GM21528 (cell line): ENCODE results near the gene SENP3.

ENCODE experiments used
- ATAC-seq: cut with Tn5 transposase; IDR thresholded peaks from one replicate; pipeline ENCODE4 v1.9.1; 2021; ENCODE audit warnings: mild to moderate bottlenecking, moderate library complexity; ENCODE audit not compliant: unreplicated experiment, low FRiP score

Gene SENP3

DNA sequence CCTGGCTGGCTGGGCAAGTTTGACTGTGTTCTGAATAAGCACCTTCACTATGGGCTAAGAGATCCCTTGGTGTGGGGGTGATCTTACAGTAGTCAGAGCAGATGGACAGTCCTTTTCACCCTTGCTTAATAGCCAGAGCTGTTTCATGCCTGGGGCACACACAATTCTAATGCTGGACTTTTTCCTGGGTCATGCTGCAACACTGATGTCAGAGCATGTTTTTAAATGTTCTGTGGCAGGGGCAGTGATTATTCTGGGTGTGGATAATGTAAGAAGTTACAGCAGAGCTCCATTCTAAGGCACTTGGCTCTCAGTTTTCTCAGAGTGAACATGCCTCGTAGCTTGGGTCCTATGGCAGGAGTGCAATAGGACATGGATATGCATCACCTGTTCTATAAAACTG, 13.8 kb downstream of the SENP3 start:
- ATAC-seq: no peak

DNA sequence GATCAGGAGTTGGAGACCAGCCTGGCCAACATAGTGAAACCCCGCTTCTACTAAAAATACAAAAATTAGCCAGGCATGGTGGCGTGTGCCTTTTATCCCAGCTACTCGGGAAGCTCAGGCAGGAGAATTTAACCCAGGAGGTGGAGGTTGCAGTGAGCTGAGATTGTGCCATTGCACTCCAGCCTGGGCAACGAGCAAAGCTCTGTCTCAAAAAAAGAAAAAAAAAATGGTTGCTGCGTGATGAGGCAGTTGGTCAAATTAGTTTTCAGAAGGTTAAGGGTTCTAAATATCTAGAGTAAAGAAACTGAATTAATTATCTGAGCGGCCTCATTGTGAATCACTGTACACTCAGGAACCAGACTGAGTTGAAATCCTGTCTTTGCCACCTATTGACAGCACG, 14.2 kb downstream of the SENP3 start:
- no peak for ATAC-seq

DNA sequence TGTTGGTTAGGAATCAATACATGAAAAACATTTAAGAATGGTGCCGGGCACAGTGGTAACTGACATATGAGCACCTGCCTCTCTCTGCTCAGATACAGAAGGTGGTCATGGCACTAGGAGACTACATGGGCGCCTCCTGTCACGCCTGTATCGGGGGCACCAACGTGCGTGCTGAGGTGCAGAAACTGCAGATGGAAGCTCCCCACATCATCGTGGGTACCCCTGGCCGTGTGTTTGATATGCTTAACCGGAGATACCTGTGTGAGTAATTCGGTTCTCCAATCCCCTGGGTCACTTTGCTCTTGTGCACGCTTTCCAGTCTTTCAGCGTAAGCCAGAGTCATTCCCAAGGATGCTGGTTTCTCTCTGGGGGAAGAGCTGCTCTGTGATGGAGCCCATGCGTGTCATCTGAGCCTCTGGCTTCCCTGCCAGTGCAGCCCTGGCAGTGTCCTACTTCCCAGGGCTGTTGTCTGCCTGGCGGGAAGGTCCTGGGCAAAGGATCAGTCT, 14.8 kb downstream of the SENP3 start:
- no peak for ATAC-seq

DNA sequence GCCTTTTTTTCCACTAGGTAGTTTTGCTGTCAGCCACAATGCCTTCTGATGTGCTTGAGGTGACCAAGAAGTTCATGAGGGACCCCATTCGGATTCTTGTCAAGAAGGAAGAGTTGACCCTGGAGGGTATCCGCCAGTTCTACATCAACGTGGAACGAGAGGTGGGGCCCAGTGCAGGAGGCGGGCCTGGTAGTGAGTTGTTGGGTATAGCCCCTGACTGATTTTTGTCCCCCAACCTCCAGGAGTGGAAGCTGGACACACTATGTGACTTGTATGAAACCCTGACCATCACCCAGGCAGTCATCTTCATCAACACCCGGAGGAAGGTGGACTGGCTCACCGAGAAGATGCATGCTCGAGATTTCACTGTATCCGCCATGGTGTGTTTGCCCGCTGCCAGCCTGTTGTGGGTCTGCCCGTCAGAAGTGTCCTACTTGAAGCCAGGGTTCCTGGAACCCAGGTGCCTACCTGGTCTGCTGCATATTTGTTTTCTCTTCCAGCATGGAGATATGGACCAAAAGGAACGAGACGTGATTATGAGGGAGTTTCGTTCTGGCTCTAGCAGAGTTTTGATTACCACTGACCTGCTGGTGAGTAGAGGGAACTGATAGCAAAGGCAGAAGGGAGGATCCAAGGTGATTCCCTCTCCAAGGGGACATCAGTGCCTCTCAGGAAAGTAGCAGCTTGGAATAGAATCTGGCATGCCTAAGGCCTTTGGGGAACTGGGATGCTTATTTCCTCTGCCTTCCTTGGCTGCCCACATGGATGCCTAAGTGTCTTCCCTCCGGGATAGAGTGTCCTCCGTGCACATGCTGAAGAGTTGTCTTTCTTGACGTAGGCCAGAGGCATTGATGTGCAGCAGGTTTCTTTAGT, 15.8 kb downstream of the SENP3 start:
- no peak for ATAC-seq

DNA sequence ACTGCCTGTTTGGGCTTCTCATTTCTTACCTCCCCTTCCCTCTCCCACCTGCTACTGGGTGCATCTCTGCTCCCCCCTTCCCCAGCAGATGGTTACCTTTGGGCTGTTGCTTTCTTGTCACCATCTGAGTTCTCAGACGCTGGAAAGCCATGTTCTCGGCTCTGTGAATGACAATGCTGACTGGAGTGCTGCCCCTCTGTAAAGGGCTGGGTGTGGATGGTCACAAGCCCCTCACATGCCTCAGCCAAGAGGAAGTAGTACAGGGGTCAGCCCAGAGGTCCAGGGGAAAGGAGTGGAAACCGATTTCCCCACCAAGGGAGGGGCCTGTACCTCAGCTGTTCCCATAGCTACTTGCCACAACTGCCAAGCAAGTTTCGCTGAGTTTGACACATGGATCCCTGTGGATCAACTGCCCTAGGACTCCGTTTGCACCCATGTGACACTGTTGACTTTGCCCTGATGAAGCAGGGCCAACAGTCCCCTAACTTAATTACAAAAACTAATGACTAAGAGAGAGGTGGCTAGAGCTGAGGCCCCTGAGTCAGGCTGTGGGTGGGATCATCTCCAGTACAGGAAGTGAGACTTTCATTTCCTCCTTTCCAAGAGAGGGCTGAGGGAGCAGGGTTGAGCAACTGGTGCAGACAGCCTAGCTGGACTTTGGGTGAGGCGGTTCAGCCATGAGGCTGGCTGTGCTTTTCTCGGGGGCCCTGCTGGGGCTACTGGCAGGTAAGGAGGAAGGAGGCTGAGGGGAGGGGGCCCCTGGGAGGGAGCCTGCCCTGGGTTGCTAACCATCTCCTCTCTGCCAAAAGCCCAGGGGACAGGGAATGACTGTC, 17.5 kb downstream of the SENP3 start, which contains the start of gene CD68:
TSS of gene CD68 (plus strand) at position 638 of the 833 bp plus-strand sequence. CDS start at position 678, 40 bp downstream.
- ATAC-seq: no peak

DNA sequence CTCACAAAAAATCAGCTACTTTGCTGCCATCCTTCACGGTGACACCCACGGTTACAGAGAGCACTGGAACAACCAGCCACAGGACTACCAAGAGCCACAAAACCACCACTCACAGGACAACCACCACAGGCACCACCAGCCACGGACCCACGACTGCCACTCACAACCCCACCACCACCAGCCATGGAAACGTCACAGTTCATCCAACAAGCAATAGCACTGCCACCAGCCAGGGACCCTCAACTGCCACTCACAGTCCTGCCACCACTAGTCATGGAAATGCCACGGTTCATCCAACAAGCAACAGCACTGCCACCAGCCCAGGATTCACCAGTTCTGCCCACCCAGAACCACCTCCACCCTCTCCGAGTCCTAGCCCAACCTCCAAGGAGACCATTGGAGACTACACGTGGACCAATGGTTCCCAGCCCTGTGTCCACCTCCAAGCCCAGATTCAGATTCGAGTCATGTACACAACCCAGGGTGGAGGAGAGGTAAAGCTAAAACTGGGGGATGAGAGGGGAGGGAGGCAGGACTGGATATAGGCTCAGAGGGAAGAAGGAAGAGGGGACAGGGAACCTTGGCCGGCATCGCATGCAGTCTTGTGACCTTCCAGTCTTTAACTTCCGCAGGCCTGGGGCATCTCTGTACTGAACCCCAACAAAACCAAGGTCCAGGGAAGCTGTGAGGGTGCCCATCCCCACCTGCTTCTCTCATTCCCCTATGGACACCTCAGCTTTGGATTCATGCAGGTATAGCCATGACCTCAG, 18.3 kb downstream of the SENP3 start:
- ATAC-seq: no peak

DNA sequence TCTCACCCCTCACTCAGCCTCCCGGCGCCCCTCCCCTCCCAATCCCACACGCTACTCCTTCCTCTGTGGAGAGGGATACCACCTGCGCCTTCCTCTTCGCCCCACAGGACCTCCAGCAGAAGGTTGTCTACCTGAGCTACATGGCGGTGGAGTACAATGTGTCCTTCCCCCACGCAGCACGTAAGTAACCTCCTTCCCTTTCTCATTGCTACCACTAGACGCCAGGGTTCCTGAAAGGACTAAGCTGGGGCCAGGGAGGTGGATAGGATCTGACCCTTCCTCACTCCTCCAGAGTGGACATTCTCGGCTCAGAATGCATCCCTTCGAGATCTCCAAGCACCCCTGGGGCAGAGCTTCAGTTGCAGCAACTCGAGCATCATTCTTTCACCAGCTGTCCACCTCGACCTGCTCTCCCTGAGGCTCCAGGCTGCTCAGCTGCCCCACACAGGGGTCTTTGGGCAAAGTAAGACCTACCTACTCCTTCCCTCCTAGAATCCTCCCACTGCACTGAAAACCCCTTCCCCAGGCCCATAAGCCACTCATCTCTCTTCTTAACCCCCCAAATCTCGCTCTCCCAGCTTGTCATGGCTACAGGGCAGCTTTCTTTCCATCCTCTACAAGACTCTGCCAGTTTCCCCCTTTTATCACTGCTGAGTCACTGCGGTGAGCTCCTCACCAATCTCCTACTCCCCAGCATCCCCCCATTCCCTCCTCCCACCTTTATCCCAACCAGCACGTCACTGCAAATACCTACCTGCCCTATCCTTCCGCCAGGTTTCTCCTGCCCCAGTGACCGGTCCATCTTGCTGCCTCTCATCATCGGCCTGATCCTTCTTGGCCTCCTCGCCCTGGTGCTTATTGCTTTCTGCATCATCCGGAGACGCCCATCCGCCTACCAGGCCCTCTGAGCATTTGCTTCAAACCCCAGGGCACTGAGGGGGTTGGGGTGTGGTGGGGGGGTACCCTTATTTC, 19.2 kb downstream of the SENP3 start:
- ATAC-seq: no peak

DNA sequence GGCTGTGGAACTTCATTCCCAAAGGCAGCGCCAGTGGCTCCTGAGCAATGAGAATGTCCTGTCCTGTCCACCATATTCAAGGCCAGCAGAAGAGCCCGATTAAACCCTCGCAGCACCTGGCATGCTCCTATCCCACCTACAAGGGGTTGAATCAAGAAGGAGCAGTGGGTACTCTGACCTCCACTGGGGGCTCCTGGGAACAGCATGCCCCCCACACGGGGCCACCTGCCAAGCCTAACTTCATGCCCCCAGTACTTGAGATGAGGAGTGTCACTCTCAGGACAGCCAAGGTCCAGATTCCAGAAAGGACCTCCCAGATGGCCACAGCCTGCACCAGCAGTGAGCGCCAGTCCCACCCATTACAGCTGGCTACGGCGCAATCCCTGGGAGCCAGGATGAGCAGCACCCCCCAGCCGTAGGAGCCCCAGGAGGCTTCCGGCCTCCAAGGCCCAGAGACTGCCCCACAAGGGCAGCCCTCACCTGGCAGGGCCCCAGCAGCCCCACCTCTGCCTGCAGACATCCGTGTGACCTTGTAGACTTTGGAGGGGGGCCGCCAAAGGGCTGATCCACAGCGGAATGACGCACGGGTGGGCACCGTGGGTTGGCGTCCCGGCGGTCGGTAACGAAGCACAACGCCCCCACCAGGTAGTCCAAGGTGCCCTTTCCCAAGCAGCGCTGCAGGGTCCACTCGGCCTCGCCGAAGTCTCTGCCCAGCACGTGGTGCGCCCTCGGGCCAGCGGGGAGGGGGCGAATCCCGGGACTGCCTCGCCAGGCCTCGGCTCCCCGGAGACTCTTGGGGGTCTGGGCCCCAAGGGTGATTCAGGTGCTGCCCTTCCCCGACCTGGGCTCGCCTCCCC, 20.9 kb downstream of the SENP3 start:
- no peak for ATAC-seq

DNA sequence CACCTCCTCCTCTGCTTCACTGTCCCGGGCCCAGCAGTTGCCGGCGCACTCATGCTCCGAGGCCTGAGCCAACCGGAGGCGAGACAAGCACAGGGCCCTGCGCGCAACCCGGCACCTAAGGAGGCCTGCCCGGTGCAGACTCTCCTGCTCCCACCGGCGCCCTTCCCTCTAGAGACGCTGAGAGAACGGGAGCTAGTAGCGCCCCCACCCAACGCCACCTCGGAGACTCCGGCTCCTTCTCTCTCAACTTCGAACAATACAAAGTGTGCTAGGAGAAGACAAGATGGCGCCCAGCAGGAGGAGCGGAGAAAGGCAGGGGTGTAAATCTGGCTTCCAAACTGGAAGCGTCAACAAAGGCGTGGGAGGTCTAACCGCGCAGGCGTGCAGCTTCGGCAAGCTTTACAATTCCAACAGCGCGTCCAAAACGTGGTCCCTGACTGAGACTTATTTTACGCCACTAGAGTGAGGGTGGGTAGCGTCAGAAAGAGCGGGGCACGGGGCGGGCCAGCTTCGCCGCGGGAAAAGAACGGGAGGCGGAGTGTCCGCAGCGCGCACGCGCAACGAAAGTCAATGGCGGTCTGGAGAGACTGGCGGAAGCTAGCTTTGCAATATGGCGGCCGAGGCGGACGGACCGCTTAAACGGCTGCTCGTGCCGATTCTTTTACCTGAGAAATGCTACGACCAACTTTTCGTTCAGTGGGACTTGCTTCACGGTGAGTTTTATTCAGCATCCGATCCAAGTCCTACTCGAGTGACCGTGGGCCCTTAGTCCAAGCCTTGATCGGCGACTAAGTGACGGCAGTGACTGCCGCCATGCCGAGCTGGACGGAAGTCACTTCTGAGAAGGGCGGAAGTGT, 21.8 kb downstream of the SENP3 start, which contains the start of gene MPDU1:
TSS of gene MPDU1 (plus strand) at position 600 of the 857 bp plus-strand sequence. CDS start at position 611, 11 bp downstream.
- peak; percentile 68 for ATAC-seq

DNA sequence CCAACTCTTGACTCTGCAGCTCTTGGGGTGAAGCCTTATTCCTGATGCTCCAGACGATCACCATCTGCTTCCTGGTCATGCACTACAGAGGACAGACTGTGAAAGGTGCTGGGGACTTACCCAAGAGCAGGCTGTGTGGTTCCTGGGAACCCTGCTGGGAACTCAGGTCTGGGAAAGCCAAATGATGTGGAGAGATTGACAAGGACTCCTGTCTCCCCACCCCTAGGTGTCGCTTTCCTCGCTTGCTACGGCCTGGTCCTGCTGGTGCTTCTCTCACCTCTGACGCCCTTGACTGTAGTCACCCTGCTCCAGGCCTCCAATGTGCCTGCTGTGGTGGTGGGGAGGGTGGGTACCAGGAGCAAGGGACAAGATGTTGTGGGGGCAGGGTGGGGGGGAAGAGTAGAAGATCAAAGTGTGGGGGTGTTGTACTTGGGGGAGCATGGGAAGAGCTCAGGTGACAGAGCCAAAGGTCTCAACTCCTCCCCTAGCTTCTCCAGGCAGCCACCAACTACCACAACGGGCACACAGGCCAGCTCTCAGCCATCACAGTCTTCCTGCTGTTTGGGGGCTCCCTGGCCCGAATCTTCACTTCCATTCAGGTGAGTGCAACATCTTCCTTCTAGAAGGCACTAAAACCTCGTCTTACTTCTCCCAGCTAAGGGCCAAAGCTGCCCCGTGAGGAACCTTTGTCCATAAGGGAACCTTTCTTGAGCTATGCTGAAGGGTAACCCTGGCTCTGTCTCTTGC, 25.1 kb downstream of the SENP3 start:
- no peak for ATAC-seq

DNA sequence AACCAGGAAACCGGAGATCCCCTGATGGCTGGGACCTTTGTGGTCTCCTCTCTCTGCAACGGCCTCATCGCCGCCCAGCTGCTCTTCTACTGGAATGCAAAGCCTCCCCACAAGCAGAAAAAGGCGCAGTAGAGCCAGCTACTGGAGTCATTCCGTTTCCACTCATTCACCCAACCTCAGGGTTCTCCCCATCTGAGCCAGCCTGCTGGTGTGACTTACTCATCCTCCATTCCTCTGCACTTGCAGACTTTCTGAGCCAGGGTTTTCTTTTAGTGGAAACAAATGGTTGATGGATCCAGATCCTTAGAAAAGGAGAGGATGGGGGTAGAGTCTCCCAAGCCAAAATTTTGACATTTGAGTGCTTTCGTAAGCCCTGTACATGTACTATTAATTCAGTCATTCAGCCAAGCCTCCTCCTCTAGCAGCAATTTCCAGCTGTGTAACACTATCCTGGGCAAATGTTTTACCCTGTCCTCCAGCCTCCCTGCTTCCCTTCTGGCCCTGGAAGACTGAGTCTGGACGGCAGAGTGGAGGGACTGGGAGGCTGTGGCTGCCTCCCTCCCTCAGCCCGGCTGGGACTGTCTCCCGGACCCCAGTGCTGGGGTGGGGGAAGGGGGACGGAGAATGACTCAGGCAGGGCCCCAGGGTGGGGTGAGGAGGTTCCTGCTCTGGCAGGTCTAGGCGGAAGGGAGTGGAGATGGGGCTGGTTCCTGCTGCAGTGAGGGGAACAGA, 25.9 kb downstream of the SENP3 start:
- no peak for ATAC-seq

DNA sequence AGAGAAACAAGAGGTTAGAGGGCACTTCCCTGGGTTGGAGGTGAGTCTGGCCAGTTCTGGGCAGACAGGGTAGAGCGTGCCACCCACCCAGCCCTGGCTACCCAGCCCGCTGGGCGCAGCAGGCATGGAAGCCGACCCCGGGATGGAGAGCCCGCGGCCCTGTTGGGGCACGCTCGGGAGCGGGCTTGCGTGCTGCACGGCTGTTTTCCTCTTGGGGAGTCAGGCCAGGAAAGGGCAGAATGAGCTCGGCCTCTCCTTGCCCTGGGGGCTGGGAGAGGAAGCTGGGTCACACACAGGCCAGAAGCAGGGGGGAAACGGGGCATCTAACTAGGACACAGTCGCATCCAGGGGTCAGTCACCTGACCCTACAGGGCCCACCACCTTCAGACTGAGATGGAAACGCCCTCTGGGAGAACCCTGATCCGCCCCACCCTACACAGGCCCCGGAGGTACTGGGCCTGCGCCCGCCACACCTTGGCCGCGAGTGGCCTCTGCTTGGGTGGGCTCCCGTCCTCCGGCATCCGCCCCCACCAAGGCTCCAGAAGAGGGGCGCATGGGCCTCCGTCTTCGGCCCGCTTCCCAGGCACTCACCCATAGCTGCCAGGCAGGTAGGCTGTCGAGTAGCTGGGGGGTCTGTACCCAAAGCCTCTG, 27.0 kb downstream of the SENP3 start:
- ATAC-seq: no peak

DNA sequence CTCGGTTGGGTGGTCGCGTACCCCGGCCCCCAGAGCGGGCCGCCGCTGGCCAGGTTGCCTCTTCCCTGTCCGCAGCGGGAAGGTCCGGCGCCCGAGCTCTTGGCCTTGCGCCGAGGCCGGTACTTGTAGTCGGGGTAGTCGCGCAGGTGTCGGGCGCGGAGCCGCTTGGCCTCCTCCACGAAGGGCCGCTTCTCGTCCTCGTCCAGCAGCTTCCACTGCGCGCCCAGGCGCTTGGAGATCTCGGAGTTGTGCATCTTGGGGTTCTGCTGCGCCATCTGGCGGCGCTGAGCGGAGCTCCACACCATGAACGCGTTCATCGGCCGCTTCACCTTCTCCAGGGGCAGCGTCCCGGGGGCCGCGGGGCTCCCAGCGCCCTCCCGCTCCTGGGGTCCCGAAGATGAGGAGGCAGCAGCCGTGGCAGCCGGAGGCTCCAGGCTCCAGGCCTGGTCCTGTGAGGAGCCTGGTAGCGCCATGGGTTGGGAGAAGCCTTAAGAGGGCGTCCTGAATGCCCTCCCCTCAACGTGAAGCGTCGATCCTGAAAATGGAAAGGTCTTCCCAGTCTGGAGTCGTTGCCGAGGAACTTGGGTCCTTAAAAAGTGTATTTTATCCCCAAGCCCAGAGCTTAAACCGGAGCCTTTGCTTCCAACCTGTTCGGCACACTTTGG, 27.6 kb downstream of the SENP3 start:
- no peak for ATAC-seq

DNA sequence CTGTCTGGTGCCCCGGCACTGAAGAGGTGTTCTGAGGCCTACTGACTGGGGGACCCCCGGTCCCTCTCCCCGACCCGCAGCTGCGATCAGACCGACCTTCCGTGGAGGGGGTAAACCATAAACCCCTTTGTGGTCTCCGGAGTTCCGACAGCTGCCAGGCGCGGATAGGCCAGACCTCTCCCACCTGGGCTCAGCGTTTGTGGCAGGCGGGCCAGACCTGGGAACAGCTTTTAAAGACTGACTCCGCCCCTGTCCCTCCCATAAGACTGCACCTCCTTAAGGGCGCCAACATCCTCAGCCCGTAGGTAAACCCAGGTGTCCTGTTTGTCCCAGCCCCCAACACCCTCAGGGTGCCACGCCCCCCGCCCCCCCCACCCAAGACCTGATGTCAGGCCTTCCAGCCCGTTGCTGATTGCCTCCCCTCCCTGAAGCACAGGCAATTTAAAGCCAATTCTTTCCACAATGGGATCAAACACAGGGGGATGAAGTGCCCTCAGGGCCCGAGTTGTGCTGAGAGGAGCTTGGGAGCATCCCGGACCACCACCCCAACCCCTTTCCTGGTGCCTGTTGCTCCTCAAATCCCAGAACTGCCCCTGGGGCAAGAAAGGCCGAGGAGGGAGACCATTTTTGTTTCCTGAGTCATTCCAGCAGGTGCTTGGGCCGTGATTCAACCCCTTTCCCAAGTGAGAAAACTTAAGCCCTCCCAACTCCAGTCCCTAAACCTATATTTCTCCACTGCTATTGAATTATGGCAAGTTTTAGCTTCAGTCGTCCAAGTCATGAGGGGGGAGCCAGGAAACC, 28.4 kb downstream of the SENP3 start, which contains the start of gene SOX15:
TSS of gene SOX15 (minus strand) at position 204 of the 801 bp plus-strand sequence. CDS start 418 bp downstream, outside the sequence.
- ATAC-seq: no peak
